ENCODE data around the gene MYPN. TPM values are rescaled to one million over a fixed set of nuclear protein-coding genes. Genes with fewer than 3 reads are reported as not detected.

The MYPN gene
- total RNA-seq, 3 donors from 2014 or later: 0.47 to 1.8 (median 0.93) TPM

DNA sequence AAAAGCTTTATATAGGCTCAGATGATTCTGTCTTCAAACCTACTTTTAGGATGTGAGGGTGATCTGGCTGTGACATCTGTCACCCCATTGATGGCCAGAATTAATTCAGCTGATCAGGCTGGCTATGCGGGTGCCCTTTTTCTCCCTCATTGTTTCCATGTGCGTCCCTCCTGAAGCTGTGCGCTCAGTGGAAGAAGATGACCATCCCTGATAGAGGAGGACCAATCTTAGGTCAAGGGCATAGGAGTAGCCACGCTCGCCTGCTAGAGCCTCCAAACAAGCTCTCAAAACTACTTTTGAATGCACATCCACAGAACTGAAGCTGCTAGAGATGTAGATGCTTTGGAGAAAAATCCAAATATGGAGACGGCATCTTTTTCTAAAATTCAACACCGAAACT, 48.7 kb downstream of the MYPN start:
- DNase-seq: no peak
- TF ChIP-seq, protein P1, sequence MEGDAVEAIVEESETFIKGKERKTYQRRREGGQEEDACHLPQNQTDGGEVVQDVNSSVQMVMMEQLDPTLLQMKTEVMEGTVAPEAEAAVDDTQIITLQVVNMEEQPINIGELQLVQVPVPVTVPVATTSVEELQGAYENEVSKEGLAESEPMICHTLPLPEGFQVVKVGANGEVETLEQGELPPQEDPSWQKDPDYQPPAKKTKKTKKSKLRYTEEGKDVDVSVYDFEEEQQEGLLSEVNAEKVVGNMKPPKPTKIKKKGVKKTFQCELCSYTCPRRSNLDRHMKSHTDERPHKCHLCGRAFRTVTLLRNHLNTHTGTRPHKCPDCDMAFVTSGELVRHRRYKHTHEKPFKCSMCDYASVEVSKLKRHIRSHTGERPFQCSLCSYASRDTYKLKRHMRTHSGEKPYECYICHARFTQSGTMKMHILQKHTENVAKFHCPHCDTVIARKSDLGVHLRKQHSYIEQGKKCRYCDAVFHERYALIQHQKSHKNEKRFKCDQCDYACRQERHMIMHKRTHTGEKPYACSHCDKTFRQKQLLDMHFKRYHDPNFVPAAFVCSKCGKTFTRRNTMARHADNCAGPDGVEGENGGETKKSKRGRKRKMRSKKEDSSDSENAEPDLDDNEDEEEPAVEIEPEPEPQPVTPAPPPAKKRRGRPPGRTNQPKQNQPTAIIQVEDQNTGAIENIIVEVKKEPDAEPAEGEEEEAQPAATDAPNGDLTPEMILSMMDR (IDR thresholded peaks at IDR 0.05): no peak
- Histone ChIP-seq H3K4me1 (ENCODE audit: low read depth) (peaks cover 5% of the 10 kb centered on the region), H3K4me3 (no peak overlapping the region), H3K36me3 (ENCODE audit: low read depth) (no peaks in the 10 kb centered on the region), H3K9me3 (no peaks in the 10 kb centered on the region)
- intact Hi-C loops (cut with DNase I, micrococcal nuclease): loop anchor here in 1 of 2 donors (5.0 to 10.0 kb wide), 2 partner anchors 73 to 301 kb away; no protein-coding TSS in a partner anchor
- ATAC-seq: no peak

DNA sequence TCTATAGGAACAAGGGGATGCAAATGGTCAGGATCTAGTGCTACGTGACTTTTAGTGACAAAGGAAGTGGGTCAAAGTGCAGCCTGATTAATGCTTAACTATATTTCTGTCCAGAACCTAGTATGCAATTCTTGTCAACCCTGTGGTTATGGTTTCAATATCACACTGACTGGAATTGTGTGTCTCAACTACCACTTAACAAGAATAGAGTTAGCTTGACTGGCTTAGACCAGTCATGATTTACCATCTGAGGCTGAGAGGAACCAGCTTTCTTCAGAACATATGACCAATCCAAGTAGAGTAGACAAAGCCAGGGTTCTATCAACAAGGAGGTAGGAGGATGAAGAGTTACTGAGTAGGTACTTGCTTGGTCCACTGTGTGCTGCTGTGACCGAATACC, 54.4 kb downstream of the MYPN start:
- ATAC-seq: peak; percentile 98
- DNase-seq: peak in 1 of 3 donors; percentile 40
- peaks cover 5% of the 10 kb centered on the region for H3K4me1 ChIP-seq (ENCODE audit: low read depth)
- no peak overlapping the region for H3K4me3 ChIP-seq
- TF ChIP-seq, protein P1 (IDR thresholded peaks at IDR 0.05): no peak
- intact Hi-C loops (cut with DNase I, micrococcal nuclease): no loop called here
- H3K36me3 ChIP-seq (ENCODE audit: low read depth): no peaks in the 10 kb centered on the region
- no peaks in the 10 kb centered on the region for H3K9me3 ChIP-seq

DNA sequence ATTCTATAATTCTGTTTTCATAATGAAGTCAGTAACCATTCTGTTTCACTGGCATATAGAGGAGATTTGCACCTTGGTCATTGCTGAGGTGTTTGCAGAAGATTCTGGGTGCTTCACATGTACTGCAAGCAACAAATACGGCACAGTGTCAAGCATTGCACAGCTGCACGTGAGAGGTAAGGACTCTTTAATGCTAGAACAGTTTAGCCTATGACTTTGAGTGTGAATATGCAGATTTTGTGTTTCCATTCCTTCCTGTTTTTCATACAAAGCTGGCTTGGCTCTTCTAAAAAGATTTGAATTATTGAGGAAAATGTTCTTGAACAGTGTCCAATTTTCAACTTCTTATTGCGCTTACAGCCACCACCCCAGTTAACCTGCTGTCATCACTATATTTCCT, 56.4 kb downstream of the MYPN start:
- intact Hi-C loops (cut with DNase I, micrococcal nuclease): no loop called here
- peaks cover 5% of the 10 kb centered on the region for H3K4me1 ChIP-seq (ENCODE audit: low read depth)
- H3K4me3 ChIP-seq: no peak overlapping the region
- ATAC-seq (no peak), DNase-seq (no peak)
- TF ChIP-seq, protein P1 (IDR thresholded peaks at IDR 0.05): no peak
- H3K9me3 ChIP-seq: no peaks in the 10 kb centered on the region
- H3K36me3 ChIP-seq (ENCODE audit: low read depth): no peaks in the 10 kb centered on the region

DNA sequence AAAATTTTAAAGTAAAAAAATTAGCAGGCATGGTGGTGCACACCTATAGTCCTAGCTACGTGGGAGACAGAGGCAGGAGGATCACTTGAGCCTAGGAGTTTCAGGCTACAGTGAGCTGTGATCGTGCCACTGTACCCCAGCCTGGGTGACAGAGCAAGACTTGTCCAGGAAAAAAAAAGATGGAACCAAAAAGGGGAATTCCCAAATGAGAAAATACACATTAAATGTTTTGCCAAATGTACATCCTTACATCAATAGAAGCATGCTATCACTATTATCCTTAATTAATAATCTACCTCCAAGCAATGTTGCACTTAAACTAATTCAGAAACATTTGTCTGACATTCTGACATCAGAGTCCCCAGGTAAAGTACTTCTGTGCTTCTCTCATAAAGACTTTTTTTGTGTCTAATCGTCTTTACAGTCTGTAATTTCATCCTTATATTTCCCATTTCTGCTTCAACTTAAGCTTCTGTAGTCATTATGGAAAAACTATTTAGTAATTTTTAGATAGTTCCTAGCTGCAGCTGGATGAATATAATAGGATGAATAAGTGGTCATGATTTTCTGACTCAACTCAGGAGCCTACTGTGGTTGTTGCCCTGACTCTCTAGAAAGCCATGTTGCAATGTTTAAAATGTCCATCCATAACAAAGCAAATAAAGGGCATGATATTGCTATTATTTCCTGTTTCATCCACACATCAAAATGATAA, 57.7 kb downstream of the MYPN start:
- Histone ChIP-seq H3K9me3 (no peaks in the 10 kb centered on the region), H3K36me3 (ENCODE audit: low read depth) (no peaks in the 10 kb centered on the region), H3K4me1 (ENCODE audit: low read depth) (peaks cover 5% of the 10 kb centered on the region), H3K4me3 (no peak overlapping the region)
- TF ChIP-seq, protein P1 (IDR thresholded peaks at IDR 0.05): no peak
- ATAC-seq (no peak), DNase-seq (no peak)
- intact Hi-C loops (cut with DNase I, micrococcal nuclease): no loop called here

DNA sequence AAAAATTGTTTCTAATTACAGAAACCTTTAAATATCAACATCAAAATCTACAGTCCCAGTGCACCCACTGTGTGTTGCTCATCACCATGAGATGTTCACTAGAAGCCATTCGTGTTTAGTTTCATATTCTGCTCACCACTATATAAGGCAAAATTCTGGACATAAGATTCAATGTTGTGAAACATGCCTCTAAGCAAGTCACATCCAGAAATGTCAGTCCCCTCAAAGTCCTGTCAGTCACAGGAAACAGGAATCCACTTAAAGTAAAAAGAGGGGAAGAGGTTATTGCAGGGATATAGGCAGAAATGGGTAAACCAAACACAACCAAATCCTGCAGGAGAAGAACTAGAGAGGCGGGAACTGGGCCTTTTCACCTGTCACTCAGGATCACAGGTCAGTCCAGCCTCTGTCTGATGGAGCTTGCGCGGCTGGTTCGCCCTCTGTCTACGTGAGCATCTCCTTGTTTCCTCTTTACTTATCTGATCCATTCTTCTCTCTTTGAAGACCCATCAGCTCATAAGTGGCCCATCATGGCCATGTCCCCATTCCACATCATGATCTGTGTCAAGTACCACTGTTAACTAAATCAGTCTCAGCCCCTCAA, 58.4 kb downstream of the MYPN start:
- intact Hi-C loops (cut with DNase I, micrococcal nuclease): no loop called here
- ATAC-seq (no peak), DNase-seq (no peak)
- Histone ChIP-seq H3K4me3 (no peak overlapping the region), H3K36me3 (ENCODE audit: low read depth) (no peaks in the 10 kb centered on the region), H3K4me1 (ENCODE audit: low read depth) (peaks cover 5% of the 10 kb centered on the region), H3K9me3 (no peaks in the 10 kb centered on the region)
- TF ChIP-seq, protein P1 (IDR thresholded peaks at IDR 0.05): no peak
